GM15510 (cell line): ENCODE results near the gene IFT122.

Experiments used
- POLR2A ChIP-seq: IDR thresholded peaks from 3 replicates; pipeline ENCODE4 v1.6.1; 2011; ENCODE audit warnings: borderline replicate concordance; ENCODE audit not compliant: insufficient read length; ENCODE audit errors: extremely low read depth

IFT122 gene, protein sequence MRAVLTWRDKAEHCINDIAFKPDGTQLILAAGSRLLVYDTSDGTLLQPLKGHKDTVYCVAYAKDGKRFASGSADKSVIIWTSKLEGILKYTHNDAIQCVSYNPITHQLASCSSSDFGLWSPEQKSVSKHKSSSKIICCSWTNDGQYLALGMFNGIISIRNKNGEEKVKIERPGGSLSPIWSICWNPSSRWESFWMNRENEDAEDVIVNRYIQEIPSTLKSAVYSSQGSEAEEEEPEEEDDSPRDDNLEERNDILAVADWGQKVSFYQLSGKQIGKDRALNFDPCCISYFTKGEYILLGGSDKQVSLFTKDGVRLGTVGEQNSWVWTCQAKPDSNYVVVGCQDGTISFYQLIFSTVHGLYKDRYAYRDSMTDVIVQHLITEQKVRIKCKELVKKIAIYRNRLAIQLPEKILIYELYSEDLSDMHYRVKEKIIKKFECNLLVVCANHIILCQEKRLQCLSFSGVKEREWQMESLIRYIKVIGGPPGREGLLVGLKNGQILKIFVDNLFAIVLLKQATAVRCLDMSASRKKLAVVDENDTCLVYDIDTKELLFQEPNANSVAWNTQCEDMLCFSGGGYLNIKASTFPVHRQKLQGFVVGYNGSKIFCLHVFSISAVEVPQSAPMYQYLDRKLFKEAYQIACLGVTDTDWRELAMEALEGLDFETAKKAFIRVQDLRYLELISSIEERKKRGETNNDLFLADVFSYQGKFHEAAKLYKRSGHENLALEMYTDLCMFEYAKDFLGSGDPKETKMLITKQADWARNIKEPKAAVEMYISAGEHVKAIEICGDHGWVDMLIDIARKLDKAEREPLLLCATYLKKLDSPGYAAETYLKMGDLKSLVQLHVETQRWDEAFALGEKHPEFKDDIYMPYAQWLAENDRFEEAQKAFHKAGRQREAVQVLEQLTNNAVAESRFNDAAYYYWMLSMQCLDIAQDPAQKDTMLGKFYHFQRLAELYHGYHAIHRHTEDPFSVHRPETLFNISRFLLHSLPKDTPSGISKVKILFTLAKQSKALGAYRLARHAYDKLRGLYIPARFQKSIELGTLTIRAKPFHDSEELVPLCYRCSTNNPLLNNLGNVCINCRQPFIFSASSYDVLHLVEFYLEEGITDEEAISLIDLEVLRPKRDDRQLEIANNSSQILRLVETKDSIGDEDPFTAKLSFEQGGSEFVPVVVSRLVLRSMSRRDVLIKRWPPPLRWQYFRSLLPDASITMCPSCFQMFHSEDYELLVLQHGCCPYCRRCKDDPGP

DNA sequence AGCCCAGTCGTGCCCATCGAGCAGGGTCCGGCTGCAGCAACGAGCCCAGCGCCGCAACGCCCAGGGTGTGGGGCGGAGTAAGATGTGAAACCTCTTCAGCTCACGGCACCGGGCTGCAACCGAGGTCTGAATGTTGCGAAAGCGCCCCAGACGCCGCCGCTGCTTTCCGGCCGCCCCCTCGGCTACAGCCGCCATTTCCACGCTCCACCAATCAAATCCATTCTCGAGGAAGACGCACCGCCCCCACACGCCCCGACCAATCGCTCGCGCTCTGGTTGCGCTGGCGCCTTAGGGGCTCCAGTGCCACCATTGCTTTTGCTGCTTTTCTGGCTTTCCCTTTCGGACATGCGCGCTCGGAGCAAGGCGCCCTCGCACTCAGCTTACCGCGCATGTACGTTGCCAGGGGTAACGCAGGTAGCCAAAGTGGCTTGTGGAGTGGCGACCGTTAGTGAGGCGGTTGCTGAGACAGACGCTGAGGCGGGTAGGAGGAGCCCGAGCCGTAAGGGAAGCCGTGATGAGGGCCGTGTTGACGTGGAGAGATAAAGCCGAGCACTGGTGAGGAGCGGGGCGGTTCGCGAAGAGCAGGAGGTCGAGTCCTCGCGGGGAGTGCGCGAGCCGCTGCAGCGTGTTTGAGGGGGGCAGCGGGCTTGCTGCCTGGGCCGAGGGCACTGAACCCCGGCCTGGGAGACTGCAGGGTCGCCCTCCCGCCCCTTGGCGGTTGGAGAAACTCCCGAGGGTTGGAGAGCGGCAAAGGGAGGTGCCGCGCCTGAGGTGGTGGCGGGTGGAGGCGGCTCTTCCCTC lies at the start of gene IFT122, which contains the start of gene MBD4:
Gene IFT122, plus strand, starts transcription at position 408 of the 801 bp plus-strand sequence. Its CDS starts 107 bp downstream, at position 515.
Gene MBD4, minus strand, starts transcription at position 132 of the 801 bp plus-strand sequence. Its CDS starts 115 bp downstream, at position 17.
- TF ChIP-seq POLR2A, result peak; percentile 91

DNA sequence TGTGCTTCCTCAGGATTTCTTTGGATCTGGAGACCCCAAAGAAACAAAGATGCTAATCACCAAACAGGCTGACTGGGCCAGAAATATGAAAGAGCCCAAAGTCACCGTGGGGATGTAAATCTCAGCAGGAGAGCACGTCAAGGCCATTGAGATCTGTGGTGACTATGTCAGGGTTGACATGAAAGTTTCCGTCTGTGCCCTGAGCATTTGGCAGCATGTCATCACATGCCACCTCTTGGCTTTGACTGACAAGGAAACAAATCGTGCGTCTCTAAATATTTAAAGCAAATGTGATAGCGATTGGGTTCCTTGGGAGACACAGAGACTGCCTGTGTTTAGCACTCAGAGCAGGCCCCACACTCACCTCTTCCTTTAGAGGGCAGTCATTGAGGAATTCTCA lies 46.8 kb upstream of the IFT122 start:
- no peak for TF ChIP-seq POLR2A

DNA sequence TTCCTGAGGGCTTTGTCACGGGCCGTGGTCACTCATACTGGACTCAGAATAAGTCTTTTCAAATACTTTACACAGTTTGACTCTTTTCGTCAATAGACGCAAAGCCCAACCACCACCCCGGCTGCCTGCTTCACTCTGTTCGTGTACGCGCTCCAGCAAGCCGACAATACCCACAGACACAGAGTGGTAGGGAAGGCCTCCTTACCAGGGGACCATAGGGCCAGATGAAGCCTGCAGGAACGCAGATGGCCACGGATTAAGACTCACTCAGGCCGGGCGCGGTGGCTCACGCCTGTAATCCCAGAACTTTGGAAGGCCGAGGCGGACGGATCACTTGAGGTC lies 41.2 kb upstream of the IFT122 start:
- TF ChIP-seq POLR2A, result no peak

DNA sequence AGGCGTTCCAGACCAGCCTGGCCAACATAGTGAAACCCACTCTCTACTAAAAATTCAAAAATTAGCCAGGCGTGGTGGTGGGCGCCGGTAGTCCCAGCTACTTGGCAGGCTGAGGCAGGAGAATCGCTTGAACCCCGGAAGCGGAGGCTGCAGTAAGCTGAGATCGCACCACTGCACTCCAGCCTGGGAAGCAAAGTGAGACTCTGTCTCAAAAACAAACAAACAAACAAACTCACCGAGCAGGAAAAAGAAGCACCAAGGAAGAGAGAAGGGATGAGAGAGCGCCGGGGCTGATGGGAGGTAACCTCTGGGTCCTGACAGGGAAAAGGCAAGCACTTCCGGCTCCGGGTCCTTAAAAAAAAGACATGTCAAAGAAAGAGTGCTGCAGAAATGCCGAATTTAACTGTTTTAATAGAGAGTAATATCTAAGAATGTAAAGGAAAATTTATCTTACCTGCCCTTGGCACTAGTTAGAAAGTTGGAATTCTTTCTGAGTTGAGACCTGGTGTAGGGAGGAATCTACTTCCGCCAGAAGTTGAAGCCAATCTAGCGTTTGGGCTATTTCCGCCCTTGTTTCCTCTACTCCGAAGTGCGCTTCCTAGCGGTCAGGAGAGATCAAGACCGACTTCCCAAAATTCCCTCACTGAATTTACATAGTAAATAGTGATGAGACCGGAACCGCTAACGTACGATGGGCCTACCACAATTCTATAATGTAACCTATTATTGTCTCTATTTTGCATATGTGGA lies 40.7 kb upstream of the IFT122 start:
- peak; percentile 22 for TF ChIP-seq POLR2A

DNA sequence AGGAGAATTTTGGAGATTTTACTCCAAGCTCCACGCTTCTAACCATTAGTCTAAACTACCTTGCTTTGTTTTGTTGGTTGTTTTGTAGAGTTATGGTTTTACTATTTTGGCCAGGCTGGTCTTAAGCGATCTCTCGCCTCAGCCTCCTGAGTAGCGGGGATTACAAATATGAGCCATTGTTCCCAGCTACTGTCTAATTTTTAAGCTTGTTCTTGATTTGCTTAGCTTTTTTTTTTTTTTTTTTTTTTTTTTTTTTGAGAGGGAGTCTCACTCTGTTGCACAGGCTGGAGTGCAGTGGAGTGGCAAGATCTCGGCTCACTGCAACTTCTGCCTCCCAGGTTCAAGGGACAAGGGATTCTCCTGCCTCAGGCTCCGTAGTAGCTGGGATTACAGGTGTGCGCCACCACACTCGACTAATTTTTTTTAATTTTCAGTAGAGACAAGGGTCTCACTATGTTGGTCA lies 40.1 kb upstream of the IFT122 start:
- no peak for TF ChIP-seq POLR2A

DNA sequence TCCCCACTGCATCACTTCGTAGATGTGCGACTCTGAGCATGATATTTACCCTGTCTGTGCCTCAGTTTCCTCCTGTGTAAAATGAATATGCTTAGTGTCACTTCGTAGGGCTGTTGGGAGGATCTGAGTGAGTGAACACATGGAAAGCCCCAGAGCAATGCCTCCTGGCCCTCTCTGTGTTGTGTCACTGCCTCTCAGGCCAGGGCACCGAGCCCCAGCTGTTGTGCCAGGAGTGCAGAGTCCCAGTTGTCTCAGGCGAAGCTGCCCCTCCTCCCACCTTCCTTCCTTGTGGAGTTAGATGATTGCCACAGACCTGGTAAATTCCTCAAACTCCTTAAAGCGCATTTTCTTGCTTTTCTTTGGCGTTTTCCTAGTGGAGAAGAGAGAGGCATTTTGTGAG lies 37.8 kb upstream of the IFT122 start:
- no peak for TF ChIP-seq POLR2A

DNA sequence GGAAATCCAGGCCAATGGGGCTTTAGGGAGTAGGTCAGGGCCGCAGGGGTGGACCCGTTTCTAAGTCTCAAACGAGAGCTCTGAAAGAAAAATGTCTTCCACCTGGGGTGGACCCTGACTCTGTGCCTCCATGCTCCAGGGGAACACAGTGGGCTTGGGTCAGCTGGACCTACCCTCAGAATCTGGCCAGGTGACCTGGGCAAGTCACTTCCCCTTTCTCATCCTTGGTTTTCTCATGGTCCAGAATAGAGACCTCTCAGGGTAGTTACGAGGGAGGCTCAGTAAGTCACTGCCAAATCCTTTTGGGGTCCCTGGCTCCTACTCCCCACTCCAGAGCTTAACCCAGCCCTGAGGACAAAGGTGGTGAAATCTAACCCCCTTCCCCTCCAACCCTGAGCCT lies 37.4 kb upstream of the IFT122 start:
- no peak for TF ChIP-seq POLR2A

DNA sequence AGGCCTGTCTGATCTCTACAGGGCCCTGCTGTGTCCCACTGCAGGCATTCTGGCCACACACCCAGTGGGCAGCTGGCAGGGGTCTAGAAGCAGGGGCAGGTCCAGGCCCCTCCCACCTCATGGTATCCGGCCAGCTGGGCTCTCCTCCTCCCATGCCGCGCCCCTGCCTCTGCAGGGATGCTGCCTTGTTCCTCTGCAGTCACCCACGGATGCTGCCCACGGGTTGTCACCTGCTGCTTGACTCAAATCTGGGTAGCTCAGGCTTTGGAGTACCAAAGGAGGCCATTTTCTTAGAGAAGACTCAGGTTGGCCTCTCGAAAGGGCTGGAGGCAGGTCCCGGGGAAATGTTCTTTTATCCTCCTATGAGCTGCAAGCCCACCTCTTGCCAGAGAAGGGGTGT lies 36.6 kb upstream of the IFT122 start:
- no peak for TF ChIP-seq POLR2A

DNA sequence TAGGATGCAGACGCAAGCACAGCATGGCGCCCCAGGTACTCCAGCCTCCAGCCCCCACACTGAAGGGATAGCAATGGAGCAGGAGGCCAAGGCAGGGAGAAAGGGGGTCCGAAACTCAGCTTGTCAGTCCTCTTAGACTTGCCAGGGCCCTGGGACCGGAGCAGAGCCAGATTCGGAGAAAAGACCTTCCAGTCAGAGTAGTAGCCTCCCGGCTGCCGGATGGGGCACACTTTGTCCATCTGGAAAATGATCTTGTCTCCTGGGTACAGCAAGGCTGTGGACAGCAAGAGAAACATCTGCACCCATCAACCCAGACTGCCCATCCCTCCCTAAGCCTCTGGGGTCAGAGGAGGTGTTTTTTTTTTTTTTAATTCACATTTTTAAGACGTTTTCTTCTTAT lies 35.9 kb upstream of the IFT122 start:
- no peak for TF ChIP-seq POLR2A

DNA sequence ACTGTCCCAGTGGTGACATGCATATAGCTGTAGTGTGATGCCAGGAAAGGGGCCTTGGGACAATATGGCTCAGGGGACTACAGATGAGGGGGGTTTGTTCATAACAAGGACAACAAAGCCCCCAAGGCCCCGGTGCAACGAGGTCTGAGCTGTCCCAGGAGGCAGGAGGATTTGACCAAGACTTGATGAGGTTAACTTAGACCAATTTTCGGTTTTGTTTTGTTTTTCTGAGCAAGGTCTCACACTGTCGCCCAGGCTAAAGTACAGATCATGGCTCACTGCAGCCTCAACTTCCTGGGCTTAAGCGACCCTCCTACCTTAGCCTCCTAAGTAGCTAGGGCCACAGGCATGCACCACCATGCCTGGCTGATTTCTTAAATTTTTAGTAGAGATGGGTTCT lies 35.4 kb upstream of the IFT122 start:
- TF ChIP-seq POLR2A, result no peak

DNA sequence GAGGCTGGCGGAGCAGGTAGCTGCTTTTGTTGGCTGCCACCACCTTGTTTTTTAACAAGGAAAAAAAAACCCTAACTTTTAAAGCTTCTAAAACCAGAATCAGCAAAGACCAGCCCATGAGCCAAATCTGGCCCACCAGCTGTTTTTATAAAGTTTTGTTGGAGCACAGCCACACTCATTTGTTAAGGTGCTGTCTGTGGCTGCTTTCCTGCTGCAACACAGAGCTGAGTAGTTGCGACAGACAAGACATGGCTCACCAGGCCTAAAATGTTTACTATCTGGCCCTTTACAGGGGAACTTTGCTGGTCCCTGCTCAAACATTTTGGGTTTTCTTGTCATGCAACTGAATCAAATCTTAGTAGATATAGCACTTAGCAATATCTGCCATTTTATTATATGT lies 30.5 kb upstream of the IFT122 start:
- no peak for TF ChIP-seq POLR2A

DNA sequence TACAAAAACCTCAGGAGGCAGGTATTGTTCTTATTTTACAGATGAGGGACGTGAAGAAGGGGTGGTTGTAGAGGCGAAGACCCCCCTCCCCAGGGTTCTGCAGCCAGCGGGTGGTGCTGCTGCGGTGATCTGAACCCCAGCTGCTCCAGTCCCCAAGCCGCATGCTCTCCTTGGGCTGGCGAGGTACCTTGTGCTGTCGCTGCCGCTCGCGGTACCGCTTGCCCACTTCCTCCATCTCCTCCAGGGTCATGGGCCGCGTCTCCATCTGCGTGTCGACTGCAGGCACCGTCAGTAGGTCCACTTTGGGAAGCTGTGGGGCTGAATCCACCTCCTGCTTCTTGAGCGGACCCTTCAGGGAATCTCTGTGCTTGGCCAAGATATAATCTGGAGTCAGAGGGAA lies 29.1 kb upstream of the IFT122 start:
- TF ChIP-seq POLR2A, result no peak

DNA sequence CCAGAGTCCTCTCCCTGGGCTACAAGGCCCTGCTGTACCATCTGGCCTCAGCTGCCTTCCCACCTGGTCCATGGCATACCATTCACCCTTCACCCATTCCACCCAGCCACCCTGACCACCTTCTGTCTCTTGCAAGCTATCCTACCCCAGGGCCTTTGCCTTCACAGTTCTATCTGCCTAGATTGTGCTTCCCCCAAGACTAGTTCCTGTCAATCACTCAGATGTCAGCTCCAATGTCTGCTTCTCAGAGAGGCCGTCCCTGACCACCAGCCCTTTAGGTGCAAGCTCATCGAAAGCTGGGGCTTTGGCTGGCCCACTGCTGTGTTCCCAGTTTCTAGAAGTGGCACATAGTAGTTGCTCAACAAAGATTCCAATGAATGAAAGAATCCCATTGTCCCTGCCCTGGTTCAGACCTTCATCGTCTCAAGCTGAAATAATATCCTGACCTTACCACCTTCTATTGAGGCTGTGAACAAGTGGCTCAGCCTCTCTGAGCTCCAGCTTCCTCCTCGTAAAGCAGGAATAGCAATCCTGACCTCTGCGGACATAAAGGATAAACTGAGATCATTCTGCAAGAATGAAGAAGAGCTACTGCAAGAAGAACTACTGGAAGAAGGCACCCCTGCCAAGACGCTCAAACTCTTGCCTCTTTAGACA lies 27.4 kb upstream of the IFT122 start:
- no peak for TF ChIP-seq POLR2A
